ENCODE results near the gene C9orf153. TPM values are rescaled to one million over a fixed set of nuclear protein-coding genes. Genes with fewer than 3 reads are reported as not detected.
"Not testable (repeated sequence)": the region's sequence is repeated elsewhere in the genome, so short reads cannot be mapped to it uniquely, and the experiment has no call there.

C9orf153 gene
- total RNA-seq, 1 donor from 2014 or later: not detected

DNA sequence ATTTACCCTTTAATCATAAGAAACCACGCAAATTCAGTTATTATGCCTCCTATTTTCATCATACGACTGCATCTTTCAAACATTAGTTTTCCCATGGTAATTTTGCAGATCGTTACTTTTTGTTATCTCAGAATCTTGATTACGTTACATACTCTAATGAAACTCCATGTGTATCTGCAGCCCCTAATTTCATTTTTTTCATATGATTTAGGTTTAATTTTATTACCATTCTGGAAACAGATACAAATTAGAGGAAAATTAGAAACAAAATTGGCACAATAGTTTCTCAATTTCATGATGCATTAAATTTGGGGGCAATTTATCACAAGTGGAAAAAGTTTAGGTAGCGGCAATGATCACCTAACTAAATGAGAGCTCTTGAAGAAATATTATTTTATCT, 52.3 kb downstream of the C9orf153 start:
- Histone ChIP-seq H3K9me3 (no peaks in the 10 kb centered on the region), H3K27ac (no peak overlapping the region), H3K36me3 (no peaks in the 10 kb centered on the region), H3K4me3 (no peak overlapping the region), H3K27me3 (no peaks in the 10 kb centered on the region), H3K4me1 (no peaks in the 10 kb centered on the region)
- TF ChIP-seq, protein P1, sequence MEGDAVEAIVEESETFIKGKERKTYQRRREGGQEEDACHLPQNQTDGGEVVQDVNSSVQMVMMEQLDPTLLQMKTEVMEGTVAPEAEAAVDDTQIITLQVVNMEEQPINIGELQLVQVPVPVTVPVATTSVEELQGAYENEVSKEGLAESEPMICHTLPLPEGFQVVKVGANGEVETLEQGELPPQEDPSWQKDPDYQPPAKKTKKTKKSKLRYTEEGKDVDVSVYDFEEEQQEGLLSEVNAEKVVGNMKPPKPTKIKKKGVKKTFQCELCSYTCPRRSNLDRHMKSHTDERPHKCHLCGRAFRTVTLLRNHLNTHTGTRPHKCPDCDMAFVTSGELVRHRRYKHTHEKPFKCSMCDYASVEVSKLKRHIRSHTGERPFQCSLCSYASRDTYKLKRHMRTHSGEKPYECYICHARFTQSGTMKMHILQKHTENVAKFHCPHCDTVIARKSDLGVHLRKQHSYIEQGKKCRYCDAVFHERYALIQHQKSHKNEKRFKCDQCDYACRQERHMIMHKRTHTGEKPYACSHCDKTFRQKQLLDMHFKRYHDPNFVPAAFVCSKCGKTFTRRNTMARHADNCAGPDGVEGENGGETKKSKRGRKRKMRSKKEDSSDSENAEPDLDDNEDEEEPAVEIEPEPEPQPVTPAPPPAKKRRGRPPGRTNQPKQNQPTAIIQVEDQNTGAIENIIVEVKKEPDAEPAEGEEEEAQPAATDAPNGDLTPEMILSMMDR (IDR thresholded peaks at IDR 0.05): no peak
- no peak for DNase-seq (ENCODE audit: low spot score in 2 of 2)
- intact Hi-C loops (cut with DNase I): no loop called here

DNA sequence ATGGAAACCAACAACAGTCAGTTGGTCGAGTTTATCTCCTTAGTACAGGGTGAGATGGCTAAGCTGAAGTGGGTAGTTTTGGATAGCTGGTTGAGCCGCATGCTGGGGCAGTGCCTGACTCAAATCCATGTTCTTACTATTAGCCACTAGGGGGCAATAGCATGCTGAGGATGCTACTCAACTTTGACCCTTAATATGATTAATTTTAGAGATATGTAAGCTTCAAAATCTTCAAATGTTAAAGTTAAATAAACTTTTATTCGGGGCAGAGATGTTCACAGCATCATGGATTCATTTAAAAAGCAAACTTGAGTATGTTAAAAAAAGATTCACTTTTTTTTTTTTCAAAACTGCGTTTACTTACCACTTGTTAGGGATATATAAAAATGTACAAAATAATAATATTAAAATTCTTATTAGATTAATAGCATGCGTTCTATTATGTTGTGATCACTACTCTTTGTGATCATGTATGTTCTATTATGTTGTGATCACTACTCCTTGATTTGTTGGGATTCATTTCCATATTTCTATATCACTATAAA, 57.0 kb downstream of the C9orf153 start:
- intact Hi-C loops (cut with DNase I): no loop called here
- no peak overlapping the region for H3K27ac ChIP-seq
- no peaks in the 10 kb centered on the region for H3K4me1 ChIP-seq
- no peaks in the 10 kb centered on the region for H3K36me3 ChIP-seq
- no peaks in the 10 kb centered on the region for H3K9me3 ChIP-seq
- no peaks in the 10 kb centered on the region for H3K27me3 ChIP-seq
- no peak for DNase-seq (ENCODE audit: low spot score in 2 of 2)
- no peak overlapping the region for H3K4me3 ChIP-seq
- TF ChIP-seq, protein P1 (IDR thresholded peaks at IDR 0.05): peak in 2 of 3 experiments; percentile 40 to 65

GRCh38 chr9:86201474-86202337, 57.8 kb downstream of the C9orf153 start:
- H3K4me3 ChIP-seq: no peak overlapping the region
- H3K4me1 ChIP-seq: no peaks in the 10 kb centered on the region
- DNase-seq (ENCODE audit: low spot score in 2 of 2): no peak
- intact Hi-C loops (cut with DNase I): no loop called here
- no peaks in the 10 kb centered on the region for H3K27me3 ChIP-seq
- no peaks in the 10 kb centered on the region for H3K9me3 ChIP-seq
- H3K27ac ChIP-seq: no peak overlapping the region
- TF ChIP-seq, protein P1 (IDR thresholded peaks at IDR 0.05): no peak
- no peaks in the 10 kb centered on the region for H3K36me3 ChIP-seq

GRCh38 chr9:86200599-86201162, 58.8 kb downstream of the C9orf153 start:
- no peaks in the 10 kb centered on the region for H3K27me3 ChIP-seq
- no peaks in the 10 kb centered on the region for H3K36me3 ChIP-seq
- no peaks in the 10 kb centered on the region for H3K9me3 ChIP-seq
- H3K4me1 ChIP-seq: no peaks in the 10 kb centered on the region
- intact Hi-C loops (cut with DNase I): no loop called here
- H3K4me3 ChIP-seq: no peak overlapping the region
- DNase-seq (ENCODE audit: low spot score in 2 of 2): no peak
- no peak overlapping the region for H3K27ac ChIP-seq
- TF ChIP-seq, protein P1 (IDR thresholded peaks at IDR 0.05): no peak

GRCh38 chr9:86193088-86193487, 66.4 kb downstream of the C9orf153 start:
- TF ChIP-seq, protein P1 (IDR thresholded peaks at IDR 0.05): no peak

GRCh38 chr9:86190700-86191099, 68.8 kb downstream of the C9orf153 start:
- intact Hi-C loops (cut with DNase I): not testable (repeated sequence)
- H3K9me3 ChIP-seq: peaks cover 13 to 19% of the 10 kb centered on the region in 2 donors

More at GRCh38 chr9:86193088-86193487, 66.4 kb downstream of the C9orf153 start:
- H3K36me3 ChIP-seq: no peaks in the 10 kb centered on the region
- no peak overlapping the region for H3K27ac ChIP-seq
- no peak for DNase-seq (ENCODE audit: low spot score in 2 of 2)
- no peaks in the 10 kb centered on the region for H3K27me3 ChIP-seq
- no peak overlapping the region for H3K4me3 ChIP-seq
- H3K9me3 ChIP-seq: peaks cover 5 to 14% of the 10 kb centered on the region in 2 donors
- intact Hi-C loops (cut with DNase I): no loop called here
- no peaks in the 10 kb centered on the region for H3K4me1 ChIP-seq

More at GRCh38 chr9:86190700-86191099, 68.8 kb downstream of the C9orf153 start:
- not testable (repeated sequence) for H3K27ac ChIP-seq; H3K36me3 ChIP-seq; H3K4me1 ChIP-seq; H3K4me3 ChIP-seq; H3K27me3 ChIP-seq; DNase-seq (ENCODE audit: low spot score in 2 of 2)
